Esophagus muscularis mucosa (tissue), 4 donors: ENCODE results near the gene CLRN2.

Experiments
- EP300 ChIP-seq: sonication (generic); formaldehyde crosslinking; IDR thresholded peaks from one replicate; pipeline ENCODE4 v1.6.1; 2017; ENCODE audit warnings: antibody characterized with exemption
- POLR2A ChIP-seq: fragments of 450-650 bp; IDR thresholded peaks from one replicate; pipeline ENCODE4 v1.6.1; 2017; ENCODE audit warnings: antibody characterized with exemption, moderate library complexity, mild to moderate bottlenecking, low read depth
- TF ChIP-seq, protein P1 (sequence below), 3 experiments: fragments of 200-600 bp in 2 of 3; fragments of 450-650 bp in 1 of 3; sonication (generic) in 2 of 3; IDR thresholded peaks; one replicate each; pipeline ENCODE4 v1.5.1; 2017 to 2019; ENCODE audit warnings: antibody characterized with exemption in 3 of 3, mild to moderate bottlenecking in 2 of 3, moderate library complexity in 1 of 3

- TF ChIP-seq POLR2A = no peak
- TF ChIP-seq, protein P1, sequence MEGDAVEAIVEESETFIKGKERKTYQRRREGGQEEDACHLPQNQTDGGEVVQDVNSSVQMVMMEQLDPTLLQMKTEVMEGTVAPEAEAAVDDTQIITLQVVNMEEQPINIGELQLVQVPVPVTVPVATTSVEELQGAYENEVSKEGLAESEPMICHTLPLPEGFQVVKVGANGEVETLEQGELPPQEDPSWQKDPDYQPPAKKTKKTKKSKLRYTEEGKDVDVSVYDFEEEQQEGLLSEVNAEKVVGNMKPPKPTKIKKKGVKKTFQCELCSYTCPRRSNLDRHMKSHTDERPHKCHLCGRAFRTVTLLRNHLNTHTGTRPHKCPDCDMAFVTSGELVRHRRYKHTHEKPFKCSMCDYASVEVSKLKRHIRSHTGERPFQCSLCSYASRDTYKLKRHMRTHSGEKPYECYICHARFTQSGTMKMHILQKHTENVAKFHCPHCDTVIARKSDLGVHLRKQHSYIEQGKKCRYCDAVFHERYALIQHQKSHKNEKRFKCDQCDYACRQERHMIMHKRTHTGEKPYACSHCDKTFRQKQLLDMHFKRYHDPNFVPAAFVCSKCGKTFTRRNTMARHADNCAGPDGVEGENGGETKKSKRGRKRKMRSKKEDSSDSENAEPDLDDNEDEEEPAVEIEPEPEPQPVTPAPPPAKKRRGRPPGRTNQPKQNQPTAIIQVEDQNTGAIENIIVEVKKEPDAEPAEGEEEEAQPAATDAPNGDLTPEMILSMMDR (IDR thresholded peaks at IDR 0.05) = no peak
- TF ChIP-seq EP300 = no peak
Measured at GRCh38 chr4:17512973-17513665, 1.8 kb upstream of the CLRN2 start.
